Stimulated activated CD8-positive, alpha-beta memory T cell treated with anti-CD3 and anti-CD28 coated beads, Interleukin-15, amount 100 ng/mL, for 4 hours (primary cell): ENCODE results near the gene CYP2A6.
"Not testable (repeated sequence)": the region's sequence is repeated elsewhere in the genome, so short reads cannot be mapped to it uniquely, and the experiment has no call there.

Experiments
- DNase-seq, 2 donors: peaks; one replicate each; pipeline ENCODE4 v3.0.0-alpha.2; 2020; ENCODE audit warnings: low read depth in 2 of 2

The CYP2A6 gene

DNA sequence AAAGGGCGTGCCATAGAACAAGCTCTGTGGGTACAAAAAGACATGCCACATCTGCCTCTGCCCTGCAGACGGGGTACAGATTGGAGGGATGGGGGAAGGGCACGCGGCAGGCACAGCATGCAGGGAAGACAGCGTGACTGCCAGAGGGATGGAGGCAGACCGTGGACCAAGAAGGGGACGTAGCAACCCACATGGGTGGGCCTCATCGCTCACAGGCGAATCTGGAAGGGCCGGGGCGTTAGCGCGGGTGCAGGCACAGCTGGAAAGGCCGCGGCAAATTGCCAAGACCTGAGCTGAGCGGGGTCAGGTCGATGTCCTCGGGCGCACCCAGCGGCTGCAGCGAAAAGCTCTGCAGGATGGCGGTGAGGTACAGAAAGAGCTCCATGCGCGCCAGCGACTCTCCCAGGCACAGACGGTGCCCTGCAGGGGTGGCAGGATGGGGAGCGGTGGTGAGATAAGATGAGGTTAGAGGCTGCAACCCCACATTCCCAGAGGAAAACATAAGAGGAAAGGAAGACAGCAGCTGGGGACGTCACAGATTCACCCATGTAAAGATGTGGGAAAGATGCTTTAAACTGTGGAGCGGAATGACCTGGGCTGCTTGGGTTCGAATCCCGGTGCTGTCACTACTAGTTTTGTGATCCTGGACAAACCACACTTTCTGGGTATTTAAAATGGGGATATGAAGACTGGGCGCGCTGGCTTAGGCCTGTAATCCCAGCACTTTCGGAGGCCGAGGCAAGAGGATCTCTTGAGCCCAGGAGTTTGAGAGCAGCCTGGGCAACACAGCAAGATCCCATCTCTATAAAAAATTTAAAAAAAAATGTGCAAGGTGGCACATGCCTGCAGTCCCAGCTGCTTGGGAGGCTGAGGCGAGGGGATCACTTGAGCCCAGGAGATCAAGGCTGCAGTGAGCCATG, 31.5 kb downstream of the CYP2A6 start:
- DNase-seq, result peak; percentile 57 to 64

DNA sequence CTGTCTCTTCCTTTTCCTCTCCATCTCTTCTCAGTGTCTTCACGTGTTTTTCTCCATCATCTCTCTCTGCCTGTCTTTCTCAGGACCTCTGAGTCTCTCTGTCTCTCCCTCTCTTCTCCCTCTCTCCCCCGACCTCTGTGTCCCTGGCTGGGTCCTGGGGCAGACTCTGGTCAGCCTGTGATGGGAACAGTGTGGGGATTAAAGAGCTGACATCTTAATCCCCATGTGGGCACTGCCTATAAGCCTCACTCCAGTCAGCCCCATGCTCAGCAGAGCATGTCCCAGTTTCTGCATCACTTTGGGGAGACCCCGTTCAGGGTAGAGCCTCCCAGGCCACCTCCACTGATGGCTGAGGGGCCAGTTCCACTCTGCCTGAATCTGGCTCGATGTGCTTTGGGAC, 35.0 kb downstream of the CYP2A6 start:
- no peak for DNase-seq

DNA sequence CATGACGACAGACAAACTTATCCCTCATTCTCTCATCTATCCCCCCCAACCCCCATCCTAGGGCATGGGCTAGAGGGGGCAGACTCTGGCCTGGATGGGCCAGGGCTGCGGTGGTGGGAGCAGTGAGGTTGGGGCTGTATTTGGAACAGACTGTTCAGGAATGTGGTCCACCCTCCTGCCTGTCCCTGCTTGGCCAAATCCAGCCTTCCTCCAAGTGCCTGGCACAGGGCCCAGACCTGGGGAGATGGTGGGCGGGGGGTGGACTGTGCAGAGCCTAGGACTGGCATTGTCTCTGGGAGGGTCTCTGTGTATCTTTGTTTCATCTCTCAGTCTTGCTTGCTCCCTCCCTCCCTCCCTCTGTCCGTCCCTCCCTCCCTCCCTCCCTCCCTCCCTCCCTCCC, 37.1 kb downstream of the CYP2A6 start:
- no peak for DNase-seq

DNA sequence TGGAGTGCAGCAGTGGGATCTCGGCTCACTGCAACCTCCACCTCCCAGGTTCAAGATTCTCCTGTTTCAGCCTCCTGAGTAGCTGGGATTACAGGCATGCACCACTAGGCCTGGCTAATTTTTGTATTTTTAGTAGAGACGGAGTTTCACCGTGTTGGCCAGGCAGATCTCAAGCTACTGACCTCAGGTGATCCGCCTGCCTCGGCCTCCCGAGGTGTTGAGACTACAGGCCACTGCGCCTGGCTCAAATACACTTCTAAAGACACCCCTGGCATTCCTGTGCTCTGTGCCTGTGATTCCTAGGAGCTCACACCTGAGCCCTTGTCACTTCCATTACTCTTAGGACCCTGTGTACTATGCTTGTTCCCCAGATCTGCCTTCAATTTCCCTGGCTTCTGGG, 37.7 kb downstream of the CYP2A6 start:
- not testable (repeated sequence) for DNase-seq

DNA sequence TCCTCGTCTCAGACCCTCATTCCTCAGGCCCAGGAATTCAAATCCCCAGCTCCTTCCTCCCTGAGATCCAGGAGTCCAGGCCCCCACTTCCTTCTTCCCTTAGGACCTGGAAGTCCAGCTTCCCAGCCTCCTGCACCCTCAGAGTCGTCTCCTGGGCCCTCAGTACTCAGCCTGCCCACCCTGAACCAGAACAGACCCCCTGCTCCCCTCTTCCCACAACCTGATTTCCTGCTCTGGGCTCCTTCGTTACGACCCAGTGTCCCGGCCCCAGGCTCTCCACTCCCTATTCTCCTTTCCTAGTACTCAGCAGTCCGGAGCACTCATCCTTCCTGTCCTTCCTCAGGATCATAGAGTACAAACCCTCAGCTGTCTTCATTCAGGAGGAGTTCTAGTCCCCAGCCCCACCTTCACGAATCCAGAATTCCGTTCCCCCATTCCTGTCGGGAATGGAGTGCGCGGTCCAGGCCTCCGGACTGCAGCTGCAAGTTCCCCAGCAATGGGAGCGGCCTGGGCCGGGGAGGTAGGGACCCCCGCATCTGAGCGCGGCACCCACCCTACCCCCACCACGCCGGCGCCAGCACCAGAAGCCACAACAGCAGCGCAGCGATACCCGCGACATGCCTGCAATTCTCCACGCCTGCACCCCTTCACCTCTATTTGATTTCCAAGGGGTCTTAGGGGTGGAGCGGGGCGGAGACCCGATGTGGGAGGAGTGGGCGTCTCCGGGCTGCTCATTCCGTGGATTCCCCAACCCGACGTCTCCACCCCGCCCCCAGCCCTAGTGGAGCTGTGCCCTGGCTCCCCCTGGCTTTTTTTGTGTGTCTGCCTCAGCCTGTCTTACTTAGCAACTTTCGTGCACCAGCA, 38.5 kb downstream of the CYP2A6 start:
- DNase-seq, result no peak

DNA sequence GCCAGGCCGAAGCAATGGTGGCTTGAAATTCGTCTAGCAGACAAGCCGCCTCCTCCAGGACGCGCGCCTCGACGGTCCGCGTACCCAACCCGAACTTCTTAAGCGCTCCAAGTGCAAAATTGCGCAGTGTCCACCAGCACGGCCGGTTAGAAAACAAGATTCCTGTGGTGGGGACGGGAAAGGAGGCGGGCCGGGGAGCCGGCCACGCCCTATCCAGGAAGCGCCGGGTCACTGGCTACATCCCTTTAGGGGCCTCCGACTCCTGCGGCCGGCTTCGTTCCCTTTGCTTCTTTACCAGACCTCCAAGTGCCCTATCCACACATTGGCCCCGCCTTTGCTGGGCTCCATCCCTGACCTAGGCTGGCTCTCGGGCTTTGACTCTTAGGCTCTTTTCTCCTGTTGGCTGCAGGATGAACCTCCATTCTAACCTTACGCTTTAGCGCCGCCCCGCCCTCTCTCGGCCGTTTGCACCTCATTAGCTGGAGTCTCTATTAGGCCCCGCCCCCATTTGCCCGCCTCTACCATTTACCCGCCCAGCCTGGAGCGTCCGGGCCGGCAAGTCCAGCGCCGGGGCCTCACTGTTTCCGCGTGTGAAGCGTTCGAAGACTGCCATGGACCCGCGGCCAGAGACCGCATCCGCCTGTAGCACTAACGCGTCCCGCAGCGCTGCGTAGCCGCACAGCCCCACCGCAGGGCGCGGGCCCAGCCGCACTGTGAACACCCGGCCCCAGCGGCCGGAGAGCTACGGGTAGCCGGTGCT, 39.4 kb downstream of the CYP2A6 start:
- peak in 1 of 2 donors; percentile 39 for DNase-seq

DNA sequence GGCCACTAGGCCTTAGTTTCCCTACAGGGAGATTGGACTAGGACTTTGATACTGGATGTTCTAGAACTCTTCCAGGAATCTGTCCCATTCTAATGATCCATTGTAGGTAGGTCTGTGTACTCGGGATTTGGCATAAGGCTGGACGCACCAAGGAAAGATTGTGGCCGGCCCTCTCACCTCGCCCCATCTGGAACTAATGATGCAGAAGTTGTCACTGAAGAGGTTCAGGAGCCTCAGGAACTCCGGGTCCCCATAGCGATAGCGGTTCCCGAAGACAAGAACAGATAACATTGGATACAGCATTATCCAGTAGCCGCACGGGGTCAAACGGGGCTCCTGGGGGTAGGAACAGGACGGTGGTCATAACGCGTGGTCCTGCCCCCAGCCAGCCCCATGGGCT, 40.1 kb downstream of the CYP2A6 start:
- no peak for DNase-seq

DNA sequence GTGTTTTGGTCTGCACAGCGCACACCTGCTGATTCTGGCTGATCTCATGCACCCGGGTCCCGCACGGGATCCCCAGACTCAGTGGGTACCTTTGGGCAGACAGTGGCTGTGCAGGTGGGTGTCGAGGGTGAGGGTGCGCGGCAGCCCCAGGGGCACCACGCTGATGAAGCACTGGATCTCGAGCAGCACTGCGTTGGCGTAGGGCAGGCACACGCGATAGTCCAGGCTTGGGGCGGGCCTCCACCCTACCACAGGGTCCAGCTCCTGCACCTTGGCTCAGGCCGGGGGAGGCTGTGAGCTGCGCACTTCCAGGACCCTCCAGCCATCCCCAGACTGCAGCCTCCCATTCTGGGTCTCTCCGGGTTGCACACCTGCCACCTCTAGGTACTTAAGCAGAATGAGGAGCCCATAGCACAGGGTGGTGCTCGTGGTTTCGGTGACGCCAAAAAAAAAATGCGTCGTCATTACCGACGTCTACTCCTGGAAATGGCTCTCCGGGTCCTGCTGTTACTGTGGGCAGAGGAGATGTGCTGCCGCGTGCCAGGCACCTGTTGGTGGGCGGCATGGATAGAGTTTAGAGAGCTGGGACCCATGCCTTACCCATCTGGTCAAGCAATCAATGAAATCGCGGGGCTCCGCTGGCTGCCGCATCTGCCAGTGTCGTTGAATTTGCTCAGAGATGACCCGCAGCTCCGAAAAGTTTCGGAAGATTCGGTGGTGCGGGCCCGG, 40.7 kb downstream of the CYP2A6 start:
- no peak for DNase-seq

DNA sequence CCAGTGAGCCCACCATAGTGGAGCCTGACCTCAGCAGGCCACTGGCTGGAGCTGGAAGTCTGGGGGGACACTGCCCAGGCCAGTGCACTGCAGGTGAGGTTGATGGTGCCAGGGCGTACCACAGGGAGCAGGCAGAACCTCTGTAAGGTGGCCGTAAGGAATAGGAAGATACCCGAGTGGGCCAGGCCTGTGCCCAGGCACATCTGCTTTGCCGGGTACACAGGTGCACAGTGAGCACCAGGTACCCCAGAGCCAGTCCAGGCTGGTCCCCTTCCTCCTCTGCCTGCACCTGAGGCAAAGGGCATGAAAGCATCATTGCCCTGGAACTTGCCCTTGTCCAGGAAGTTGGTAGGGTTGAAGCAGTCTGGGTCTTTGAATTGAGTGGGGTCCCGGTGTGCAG, 41.8 kb downstream of the CYP2A6 start:
- no peak for DNase-seq

DNA sequence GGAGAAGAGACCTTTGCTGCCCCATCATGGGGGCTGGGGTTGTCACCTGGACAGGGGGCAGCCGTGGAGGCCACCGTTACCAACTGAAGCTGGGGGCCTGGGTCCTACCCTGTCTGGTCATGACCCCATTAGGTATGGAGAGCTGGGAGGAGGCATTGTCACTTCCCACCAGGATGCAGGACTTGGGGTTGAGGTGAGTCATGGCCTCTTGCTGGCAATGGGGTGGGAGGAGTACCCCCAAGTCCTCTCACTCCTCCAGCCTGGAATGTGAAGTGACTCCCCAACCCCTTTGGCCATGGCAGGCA, 42.3 kb downstream of the CYP2A6 start:
- no peak for DNase-seq

DNA sequence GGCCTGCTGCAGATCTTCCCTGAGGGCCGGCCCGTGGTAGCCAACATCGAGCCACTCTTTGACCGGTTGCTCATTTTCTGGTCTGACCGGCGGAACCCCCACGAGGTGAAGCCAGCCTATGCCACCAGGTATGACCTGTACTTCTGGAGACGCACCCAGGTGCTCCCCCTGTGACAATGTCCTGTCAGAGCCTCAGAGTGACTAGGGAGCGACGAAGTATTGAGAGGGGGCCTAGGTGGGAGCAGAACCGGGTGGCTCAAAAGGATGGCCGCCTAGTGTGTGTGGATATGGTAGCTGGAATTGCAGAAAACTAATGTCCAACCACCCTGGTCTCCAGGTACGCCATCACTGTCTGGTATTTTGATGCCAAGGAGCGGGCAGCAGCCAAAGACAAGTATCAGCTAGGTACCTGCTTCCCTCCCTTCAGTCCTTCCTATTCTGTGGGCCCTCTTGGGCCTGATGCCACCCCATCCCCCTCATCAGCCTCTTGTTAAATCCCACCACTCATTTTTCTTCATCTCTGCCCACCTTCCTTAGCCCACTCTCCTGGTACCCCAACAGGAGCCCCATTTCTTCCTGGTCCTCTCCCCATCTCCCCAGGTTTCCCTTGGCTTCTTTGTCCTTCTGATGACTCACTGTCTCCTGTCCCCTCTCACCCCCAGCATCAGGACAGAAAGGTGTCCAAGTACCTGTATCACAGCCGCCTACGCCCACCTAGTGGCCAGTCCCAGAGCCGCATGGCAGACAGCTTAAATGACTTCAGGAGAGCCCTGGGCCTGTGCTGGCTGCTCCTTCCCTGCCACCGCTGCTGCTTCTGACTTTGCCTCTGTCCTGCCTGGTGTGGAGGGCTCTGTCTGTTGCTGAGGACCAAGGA, 42.9 kb downstream of the CYP2A6 start:
- DNase-seq, result no peak

DNA sequence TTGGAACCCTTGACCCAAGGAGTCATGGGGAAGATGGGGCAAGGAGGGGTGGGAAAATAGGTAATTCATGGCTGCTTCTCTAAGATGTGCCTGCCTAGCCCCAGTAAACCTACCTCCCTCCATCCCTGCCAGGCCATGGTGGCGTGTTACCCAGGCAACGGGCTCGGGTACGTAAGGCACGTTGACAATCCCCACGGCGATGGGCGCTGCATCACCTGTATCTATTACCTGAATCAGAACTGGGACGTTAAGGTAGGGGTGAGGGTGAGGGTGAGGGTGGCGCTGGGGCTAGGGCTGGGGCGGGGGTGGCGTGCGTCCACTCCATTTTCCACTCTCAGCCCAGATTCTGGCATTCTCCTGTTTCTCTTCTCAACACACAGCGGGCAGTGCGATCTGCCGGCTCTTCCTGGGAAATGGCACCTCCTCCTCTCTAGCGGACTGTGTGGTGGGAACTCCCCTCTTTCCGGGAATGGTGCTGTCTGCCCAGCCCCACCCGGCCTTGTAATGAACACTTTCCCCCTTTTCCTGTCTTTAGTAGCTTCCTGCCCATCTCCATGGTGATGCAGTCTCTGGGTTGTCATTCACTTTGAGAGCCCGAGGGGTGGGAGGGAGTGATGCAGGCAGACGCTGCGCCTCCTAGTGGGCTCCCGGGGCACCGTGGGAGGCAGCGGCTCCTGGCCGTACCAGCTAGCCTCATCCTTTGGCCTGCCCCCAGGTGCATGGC, 43.7 kb downstream of the CYP2A6 start:
- peak; percentile 46 to 60 for DNase-seq

DNA sequence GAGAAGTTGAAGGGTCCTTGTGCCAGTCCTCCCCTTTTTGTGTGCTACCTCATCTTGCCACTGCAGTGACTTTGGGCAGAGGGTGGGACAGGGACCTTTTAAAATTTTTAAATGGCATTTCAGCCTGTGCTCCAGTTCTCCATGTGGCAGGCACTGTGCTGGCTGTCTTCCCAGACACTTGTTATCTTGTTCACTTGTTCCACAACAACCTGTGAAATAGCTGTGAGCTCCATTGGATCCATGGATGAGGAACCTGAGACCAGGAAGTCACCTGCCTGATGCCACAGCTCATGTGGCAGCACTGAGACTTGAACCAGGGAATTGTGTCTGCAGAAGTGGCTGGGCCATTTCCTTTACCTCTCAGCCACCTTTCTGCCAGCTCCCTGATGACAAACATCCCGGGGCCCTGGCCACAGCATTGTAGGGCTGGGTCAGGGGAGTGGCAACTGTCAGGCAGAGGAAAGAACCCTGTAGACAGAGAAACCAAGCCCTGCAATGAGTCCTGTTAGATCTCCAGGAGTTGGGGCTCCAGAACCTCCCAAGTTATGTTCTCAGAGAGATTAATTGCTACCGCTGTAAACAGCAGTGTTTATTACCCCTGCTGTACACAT, 44.9 kb downstream of the CYP2A6 start:
- DNase-seq, result no peak

DNA sequence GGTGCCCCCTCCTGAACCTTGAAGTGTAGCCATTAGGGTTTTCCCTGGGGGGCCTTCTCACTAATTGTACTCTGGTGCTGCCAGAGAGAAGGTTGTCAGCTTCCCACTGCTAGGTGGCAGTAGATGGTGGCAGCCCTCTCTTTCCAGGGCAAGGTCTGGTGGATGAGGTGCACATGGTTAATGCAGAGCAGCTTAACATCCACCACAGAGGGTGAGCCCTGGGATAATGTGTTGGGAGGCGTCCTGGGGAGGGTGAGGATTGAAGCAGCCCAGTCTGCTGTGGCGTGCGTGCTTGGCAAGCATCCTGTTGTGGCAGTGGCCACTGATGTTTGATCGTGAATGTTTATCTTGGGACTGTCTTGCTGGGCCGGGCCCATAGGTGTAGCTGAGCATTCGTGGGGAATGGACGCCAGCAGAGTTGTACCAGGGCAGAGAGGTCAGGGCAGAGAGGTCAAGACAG, 45.4 kb downstream of the CYP2A6 start:
- no peak for DNase-seq

DNA sequence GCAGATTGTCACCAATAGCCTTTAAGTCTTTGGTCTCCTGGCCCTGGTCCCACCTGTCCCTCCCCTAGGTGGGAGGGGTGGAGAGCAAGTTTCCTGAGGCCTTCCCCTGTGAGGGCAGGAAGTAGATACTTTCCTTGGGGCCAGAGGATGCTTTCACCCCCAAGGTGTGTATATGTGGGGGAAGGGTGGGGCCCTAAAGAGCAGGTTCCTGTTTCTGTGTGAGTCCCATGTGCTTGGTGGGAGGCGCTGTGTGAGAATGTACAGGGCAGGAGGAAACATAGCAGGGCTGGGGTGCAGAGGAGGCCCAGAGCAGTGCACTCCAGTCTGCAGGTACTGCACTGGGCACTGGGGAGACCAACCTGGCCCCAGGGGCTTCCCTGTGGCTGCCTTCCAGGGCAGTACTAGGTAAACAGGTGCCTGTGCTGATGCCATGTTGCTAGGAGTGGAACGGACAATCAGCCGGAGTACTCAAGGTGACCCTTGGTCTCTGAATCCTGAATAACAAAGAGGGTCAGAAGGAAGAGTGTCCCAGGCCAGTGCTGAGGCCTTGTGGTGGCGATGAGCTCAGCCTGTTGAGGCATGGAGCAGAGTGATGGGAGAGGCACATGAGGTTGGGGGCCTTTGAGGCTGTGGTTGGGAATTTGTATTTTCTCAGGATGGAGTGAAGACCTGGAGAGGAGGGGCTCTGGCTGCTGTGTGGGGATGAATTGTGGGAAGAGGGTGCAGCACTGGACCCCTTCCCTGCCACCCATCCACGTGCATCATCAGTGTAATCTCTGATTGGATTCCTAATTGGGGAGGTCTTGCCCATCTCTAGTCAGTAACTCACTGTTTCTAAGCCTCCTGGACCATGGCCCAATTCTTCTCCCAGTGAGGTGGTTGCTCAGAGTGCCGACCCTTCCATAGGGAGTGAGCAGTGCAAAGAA, 46.1 kb downstream of the CYP2A6 start:
- no peak for DNase-seq

DNA sequence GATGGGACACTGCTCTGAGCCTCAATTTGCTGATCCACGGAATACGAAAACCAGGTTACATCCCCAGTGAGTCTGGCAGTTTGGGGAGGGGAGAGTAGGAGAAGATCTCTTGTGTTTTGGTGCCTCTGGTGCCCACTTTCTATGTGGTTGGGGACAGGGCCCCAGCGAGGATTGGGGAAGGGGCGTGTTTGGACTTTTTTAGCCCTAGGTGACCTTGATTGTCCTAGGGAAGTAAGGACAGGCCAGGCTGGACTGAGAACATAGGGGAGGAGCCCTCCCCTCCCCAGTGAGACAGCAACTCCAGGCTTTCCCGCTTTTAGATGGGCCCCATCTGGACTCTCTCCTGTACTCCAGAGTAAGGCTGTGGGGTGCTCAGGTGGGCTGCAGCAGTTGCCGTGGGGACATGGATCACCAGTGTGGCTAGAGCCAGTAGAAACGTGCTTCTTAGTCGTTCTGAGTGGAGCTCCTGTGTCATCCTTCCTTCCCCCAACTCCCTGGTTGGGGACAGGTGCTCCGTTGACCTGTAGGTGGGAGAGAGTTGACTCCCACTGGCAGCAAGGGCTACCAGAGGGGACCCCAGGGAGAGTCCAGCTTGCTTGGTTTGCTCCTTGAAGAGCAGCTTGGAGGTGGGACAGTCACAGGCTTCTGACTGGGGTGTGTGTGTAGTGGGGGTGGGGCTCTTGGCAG, 46.9 kb downstream of the CYP2A6 start:
- no peak for DNase-seq

DNA sequence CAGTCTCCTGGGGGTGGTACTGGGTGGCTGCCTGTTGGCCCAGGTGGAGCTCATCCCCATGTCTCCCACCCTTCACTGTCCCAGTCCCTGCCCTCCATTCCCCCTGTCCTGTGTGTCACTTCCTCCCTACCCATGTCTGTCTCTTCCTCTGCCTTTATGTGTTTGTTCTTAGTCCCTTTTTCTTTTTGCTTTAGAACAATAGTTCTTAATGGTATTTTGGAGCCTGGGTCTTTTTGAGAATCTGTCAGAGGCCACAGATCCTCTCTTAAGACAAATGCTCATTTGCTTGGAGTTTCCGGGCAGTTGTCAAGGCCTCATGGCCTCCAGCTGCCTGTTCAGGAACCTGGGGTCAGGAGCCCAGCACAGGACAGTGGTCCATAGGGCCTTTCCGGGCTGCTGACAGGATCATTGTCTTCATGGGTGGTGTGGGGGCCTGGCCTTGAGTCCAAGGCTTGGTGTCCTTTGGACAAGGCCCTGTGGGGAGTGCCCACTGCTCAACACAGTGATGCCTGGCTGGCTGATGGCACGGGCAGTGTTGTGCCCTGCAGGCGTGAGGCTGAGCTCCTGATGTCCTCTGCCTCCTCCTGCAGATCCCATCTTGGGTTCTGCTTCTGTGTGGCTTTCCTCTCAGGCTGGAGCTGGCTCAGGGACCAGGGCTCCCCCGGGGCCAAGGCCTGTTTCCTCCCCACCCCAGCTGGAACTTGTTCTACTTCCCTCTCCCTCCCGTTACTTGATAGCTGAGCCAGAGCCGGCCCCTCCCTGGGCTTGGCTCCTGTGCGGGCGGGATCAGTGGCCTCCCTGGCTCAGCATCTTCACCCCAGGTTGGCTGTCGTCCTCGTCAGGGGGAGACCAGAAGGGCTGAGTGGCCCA, 47.7 kb downstream of the CYP2A6 start:
- DNase-seq, result no peak
